EL (cell line): ENCODE data around the gene PRSS53.

Experiments used
- DNase-seq: peaks from one replicate; pipeline ENCODE4 v3.0.0-alpha.2; 2016

Gene PRSS53

DNA sequence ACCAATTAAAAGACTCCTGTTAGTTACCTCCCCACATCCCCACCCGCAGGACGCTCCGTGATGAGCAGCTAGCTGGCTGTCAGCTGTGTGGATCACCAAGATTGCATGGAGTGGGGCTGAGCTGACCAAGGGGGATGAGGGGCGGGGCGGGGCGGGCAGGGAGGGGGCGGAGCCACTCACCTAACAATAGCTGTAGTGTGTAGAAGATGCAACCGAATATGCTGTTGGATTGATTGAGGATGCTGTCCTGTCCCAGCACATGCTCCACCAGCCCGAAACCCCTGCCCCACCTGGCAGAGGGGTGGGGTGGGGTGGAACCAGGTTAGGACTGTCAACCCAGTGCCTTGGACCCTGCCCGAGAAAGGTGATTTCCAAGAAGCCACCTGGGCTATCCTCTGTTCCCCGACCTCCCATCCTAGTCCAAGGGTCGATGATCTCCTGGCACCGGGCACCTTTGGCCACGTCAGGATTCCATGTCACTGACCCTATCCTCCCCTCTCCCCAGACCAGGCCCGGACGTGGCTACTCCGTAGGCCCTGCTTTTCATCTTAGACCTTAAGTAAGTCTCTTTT is 4.5 kb upstream of the PRSS53 start:
- DNase-seq: peak; percentile 64

DNA sequence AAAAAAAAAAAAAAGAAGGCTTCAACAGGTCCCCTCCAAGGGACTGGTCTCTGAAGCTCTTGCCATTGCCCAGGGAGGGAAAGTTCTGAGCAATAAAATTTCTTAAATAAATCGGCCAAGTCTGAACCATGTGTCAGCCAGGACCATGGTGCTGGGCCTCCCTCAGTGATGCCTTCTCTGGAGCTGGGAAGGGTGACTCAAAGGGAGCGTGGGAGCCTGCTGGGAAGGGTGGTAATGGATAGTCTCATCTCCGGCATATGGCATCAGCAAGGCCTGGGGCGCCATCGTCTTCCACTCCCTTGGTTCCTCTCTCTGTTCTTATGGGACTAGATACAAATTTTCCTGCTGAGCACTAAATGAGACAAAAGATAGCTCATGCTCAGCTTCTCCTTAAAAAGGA is 3.6 kb upstream of the PRSS53 start:
- peak; percentile 73 for DNase-seq

DNA sequence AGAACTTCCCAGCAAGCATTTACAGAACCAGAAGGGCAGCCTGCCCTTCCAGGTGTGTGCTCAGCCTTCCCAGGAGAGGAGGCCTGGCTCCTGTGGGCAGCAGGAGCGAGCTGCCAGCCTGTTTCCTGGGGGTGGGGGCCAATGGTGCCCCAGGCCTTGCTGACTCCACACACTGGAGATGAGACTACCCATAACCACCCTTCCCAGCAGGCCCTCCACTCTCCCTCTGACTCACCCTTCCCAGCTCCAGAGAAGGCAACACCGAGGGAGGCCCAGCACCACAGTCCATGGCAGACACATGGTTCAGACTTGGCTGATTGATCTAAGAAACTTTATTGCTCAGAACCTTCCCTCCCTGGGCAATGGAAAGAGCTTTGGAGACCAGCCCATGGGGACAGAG is 1.8 kb upstream of the PRSS53 start:
- peak; percentile 76 for DNase-seq

DNA sequence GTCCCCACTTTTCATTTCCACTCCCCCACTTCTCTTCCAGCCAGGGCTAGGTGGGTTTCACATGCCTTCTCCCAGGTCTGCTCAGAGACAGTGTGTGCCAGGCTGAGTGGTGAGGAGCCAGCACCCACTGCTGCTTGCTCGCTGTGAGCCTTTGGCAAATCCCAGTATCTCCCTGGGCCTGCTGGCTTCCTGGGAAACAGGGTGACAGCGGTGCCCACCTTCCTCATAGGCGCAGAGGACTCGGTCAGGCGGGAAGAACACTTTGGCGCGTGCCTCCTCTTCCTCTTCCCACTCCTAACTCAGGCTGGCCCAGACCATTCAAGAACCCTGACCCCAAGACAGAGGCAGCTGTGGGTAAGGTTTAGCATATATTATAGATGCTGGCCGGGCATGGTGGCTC is 456 bp upstream of the PRSS53 start:
- no peak for DNase-seq

DNA sequence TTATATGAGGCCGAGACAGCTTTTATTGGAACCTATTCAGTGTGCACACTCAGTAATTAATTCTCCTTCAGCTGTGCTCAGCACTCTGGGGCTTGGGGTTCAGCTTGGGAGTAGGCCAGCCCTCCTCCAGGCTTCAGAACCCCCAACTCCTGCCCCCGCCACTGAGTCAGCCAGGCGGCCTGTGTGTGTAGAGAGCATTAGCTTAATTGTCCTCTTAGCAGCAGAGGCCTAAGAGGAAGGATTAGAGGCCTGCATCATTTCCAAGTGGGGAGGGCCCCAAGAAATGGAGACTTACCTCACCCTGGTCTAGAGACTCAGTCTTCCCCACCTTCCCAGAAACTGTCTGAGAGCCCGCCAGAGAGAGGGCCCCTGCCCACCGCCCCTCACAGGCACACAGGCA is 772 bp downstream of the PRSS53 start:
- DNase-seq: no peak

DNA sequence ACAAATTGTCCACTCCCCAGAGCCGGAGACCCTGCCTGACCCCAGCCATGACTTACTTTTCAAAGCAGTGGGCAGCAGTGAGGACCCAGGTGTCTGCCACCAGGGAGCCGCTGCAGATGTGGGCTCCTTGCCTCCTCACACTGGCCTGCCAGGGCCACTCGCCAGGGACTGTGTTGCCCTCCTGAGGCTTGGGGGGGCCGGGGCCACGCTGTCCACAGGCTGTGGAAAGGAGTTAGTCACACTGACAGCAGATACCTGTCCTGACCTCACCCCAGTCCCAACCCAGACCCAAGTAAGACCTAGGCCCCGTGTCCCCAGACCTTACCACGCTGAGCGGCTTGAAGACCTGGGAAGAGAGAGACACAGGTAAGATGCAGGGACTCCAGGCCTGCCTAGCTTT is 1.3 kb downstream of the PRSS53 start:
- DNase-seq: no peak

DNA sequence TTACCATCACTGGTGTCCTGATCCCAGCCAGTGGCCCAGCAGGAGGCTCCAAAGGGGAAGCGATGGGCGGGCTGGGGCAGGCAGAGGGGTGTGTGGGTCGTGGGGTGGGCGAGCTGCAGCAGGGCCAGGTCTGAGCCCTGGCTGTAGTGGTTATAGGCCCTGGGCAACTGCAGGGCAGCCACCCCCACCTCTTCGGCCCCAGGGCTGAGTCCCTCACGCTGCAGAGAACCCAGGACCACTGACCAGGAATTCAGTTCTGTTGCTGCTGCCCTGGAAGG is 2.2 kb downstream of the PRSS53 start:
- DNase-seq: no peak

DNA sequence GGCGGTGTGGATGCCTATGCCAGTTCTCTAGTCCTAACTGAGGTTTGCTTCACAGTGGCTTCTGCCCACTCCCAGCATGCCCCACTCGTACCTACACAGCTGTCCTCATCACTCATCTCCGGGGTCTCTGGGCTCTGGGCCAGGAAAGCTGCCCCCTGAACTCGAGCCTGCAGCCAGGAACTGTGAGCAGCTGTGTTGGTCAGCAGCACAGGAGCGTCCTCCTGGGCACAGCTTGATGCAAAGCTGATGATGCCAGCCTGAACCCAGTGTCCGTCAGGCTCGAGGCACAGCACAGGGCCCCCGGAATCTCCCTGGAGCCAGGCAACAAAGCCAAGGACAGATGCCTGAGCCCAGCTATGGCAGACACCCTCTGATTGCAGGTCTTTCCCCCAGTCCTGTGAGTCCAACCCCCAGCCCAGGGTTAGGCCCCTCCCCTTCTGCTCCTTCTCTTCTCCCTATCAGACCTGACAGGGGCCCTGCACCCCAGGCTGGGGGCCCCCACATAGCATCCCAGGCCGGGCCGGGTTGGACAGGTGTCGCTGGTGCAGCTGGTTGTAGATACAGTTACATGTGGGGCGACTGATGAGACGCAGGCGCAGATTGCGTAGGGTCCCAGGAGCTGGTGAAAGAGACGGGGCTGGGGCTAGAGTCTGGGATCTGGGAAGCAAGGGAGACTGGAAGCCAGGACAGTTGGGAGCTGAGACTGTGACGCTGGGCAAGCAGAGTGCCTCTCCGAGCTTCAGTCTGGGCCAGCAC is 2.7 kb downstream of the PRSS53 start:
- no peak for DNase-seq

DNA sequence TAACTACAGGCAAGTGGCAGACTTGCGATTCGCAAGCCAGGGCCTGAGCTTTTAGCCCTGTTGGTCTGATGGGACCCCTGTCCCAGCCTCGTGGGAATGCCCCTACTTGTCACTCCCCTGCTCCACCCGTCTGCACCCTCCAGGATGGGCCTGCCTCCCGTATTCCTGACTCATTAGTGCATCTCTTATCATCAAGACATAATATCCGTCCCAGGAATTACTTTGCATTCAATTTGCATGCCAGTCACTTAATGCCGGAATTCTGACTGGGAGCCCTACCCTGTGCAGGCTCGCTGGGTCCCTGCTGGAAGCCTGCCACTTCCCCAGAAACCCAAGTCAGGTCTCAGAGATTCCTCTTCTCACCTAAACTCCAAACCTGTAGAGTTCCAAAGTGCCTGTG is 3.3 kb downstream of the PRSS53 start:
- no peak for DNase-seq

DNA sequence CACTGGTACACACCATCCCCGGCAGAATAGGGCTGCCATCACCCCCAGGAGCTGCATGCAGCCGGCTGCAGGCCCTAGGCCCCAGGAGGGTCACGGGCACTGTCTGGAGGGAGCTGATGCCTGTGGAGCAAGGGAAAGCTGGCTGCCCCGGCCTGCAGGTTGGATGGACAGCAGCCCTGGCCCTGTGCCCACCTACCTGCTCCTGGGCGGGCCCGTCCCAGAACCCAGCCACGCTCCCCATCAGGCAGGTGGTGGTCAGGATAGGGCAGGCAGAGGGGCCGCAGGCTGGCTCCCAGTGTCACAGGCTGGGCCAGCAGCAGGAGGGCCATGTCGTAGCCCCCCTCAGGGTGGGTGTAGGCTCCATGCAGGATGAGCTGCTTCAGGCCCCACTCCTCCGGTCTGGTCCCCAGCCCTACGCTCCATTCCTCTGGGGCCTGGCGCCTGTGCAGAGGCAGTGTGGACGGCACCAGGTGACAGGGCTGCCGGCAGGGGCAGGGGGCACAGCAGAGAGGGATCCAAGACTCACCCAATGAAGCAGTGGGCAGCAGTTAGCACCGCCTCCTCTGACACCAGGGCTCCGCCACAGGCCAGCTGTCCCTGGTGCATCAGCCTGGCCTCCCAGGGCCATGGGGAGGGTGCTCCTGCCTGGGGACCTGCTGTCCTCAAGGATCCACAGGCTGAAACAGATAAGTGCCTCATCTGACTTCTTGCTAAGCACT is 4.0 kb downstream of the PRSS53 start:
- no peak for DNase-seq

DNA sequence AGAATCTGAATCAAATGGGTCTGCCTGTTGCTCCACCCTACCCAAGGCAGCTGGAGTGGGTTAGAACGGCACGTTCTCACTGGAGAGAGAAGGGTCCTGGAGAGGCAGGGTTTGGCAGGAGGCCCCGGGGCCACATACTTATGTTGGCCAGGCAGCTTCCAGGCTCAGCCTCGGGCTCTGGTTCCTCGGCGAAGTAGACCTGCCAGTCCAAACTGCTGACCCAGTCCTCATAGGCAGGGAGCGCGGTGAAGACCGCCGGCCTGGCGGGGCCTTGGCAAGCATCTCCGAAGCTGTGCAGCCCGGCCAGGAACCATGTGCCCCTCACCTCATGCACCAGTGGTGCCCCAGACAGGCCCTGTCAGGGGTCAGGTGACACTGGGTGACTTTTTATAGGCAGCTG is 4.8 kb downstream of the PRSS53 start:
- DNase-seq: no peak

DNA sequence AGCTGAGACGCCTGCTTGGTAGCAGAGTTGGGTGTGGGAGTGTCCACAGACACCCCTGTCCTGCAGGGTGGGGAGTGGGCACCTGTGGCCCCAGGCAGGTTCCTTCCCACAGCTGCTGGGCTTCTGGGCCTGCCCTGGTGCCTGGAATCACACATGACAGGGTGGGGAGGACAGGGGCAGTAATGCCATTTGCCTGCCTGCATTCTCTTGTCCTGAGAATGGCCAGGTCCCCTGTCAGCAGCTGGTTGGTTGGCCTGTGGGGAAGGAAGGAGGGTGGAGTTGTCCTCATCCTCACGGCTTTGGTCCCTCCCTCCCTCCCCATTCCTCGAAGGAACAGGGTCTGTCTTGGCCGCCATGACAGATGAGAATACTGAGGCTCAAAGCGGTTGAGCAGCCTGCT is 5.2 kb downstream of the PRSS53 start:
- DNase-seq: no peak

DNA sequence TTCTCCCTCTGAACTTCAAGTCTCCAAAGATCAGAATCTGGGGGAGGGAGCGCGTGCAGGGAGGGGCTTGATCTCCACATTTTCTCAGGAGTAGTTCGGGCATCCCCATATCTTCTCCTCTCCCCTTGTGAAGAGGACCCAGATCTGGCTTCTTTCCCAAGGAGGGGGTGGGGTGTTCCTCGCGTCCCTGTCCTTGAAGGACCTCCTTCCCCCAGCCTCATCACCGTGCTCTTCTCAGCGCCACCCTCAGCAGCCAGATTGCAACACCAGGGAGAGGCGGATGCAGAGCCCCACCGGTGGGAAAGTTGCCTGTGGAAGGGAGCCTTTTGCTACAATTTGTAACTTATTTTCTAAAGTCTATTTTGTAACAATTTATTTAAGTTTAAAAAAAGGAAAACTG is 5.7 kb downstream of the PRSS53 start:
- no peak for DNase-seq

DNA sequence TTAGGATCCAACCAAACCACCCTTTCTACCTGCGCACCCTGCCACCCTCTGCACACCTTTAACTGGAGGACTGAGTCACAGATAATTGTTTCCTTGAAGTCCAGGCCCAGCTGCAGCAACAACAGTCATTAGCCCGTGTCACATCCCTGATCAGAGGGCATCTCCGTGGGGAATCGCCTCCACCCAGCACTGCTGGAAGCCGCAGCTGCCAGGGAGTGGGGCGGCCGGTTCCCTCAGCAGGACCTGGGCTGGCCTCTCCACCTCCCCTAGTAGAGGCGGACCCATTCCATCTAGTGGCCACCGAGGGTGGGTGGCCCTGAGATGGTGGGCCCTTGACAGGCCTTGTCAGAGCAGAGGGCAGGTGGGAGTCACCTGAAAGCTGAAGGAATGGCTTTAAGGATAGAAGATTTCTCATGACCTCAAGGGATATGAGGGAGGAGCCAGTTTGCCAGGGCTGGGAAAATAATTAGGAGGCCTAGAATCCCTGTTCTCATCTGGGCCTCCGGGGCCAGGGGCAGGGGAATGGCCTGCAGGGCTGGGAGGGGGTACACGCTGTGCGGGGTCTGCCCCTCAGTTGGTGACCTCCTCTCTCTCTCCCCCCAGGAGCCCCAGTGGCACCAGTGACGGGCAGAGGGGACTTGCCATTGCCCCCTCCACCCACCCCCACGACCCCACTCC is 6.2 kb downstream of the PRSS53 start:
- no peak for DNase-seq

DNA sequence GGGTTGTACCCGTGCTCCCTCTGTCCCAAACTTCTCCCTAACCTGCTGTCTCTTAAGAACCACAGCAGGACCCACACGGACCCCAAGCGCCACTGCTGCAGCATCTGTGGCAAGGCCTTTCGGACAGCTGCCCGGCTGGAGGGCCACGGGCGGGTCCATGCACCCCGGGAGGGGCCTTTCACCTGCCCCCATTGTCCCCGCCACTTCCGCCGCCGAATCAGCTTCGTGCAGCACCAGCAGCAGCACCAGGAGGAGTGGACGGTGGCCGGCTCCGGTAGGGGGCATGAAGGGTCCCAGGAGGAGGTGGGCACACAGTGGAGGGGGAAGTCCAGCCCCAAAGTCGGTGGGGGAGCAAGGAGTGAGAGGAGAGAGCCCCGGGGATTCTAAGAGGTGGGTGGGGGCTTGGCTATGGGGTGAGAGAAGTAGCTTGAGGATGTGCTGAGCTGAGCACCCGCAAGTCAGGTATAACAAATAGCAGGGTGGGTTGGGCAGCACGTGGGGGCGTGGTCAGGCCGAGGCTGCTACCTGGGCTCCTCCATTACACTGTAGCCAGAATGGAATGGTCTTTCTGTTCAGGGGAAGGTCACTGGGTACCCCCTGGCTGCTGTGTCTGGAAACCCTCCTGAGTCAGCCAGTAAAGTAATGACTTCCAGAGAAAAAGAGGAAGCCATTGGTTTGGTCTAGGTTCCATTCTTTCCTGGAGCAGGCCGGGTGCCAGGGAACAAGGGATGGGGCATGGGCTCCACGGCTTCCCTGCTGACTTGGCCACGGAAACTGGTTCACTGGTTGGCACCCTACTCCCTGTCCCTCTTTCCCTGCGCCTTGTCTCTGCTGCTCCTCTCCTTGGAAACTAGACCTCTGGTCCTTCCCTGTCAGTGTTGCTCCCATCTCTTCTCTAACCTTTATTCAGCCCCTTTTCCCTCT is 7.1 kb downstream of the PRSS53 start:
- no peak for DNase-seq

DNA sequence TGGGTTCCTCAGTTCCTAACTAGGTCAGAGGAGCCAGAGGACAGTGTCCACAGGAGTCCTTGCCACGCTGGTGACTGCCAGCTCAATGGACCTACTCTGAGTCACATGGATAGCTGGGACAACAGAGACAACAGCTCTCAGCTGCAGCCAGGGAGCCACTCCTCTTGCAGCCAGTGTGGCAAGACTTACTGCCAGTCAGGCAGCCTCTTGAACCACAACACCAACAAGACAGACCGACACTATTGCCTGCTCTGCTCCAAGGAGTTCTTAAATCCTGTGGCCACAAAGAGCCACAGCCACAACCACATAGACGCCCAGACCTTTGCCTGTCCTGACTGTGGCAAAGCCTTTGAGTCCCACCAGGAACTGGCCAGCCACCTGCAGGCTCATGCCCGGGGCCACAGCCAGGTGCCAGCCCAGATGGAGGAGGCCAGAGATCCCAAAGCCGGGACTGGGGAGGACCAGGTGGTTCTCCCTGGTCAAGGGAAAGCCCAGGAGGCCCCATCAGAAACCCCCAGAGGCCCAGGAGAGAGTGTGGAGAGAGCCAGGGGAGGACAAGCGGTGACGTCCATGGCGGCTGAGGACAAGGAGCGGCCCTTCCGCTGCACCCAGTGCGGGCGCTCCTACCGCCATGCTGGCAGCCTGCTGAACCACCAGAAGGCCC is 7.9 kb downstream of the PRSS53 start:
- DNase-seq: no peak

DNA sequence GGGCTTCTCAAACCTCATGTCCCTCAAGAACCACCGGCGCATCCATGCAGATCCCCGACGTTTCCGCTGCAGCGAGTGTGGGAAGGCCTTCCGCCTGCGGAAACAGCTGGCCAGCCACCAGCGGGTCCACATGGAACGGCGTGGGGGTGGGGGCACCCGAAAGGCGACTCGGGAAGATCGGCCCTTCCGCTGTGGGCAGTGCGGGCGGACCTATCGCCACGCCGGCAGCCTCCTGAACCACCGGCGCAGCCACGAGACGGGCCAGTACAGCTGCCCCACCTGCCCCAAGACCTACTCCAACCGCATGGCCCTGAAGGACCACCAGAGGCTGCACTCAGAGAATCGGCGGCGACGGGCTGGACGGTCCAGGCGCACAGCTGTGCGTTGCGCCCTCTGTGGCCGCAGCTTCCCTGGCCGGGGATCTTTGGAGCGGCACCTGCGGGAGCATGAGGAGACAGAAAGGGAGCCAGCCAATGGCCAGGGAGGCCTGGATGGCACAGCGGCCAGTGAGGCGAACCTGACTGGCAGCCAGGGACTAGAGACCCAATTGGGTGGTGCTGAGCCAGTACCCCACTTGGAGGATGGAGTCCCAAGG is 8.6 kb downstream of the PRSS53 start:
- no peak for DNase-seq

DNA sequence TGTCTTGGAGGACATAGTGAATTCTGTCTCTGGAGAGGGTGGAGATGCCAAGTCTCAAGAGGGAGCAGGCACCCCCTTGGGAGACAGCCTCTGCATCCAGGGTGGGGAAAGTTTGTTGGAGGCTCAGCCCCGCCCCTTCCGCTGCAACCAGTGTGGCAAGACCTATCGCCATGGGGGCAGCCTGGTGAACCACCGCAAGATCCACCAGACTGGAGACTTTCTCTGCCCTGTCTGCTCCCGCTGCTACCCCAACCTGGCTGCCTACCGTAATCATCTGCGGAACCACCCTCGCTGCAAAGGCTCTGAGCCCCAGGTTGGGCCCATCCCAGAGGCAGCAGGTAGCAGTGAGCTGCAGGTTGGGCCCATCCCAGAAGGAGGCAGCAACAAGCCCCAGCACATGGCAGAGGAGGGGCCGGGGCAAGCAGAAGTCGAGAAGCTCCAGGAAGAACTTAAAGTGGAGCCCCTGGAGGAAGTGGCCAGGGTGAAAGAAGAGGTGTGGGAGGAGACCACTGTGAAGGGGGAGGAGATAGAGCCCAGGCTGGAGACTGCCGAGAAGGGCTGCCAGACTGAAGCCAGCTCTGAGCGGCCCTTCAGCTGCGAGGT is 9.3 kb downstream of the PRSS53 start:
- no peak for DNase-seq

DNA sequence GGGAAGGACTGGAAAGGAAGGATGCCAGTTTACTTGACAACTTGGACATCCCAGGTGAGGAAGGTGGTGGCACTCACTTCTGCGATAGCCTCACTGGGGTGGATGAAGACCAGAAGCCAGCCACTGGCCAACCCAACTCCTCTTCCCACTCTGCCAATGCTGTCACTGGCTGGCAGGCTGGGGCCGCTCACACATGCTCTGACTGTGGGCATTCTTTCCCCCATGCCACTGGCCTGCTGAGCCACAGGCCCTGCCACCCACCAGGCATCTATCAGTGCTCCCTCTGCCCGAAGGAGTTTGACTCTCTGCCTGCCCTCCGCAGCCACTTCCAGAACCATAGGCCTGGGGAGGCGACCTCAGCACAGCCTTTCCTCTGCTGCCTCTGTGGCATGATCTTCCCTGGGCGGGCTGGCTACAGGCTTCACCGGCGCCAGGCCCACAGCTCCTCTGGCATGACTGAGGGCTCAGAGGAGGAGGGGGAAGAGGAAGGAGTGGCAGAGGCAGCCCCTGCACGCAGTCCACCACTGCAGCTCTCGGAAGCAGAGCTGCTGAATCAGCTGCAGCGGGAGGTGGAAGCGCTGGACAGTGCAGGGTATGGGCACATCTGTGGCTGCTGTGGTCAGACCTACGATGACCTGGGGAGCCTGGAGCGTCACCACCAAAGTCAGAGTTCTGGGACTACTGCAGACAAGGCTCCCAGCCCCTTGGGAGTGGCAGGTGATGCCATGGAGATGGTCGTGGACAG is 10.0 kb downstream of the PRSS53 start:
- no peak for DNase-seq

DNA sequence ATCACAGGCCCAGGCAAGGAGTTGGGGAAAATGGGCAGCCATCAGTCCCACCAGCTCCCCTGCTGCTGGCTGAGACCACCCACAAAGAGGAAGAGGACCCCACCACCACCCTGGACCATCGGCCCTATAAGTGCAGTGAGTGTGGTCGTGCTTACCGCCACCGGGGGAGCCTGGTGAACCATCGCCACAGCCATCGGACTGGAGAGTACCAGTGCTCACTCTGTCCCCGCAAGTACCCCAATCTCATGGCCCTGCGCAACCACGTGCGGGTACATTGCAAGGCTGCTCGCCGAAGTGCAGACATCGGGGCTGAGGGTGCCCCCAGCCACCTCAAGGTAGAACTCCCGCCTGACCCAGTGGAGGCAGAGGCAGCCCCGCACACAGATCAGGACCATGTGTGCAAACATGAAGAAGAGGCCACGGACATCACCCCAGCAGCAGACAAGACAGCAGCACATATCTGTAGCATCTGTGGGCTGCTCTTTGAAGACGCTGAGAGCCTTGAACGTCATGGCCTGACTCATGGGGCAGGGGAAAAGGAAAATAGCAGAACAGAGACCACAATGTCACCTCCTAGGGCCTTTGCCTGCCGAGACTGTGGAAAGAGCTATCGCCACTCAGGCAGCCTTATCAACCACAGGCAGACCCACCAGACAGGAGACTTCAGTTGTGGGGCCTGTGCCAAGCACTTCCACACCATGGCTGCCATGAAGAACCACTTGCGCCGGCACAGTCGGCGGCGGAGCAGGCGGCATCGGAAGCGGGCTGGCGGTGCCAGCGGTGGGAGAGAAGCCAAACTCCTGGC is 10.9 kb downstream of the PRSS53 start:
- no peak for DNase-seq
